Aorta (tissue), 5 donors: ENCODE measurements around the gene ATXN1. TPM values are rescaled to one million over a fixed set of nuclear protein-coding genes. Genes with fewer than 3 reads are reported as not detected.
A peak's percentile ranks its signal among the peaks of the same experiment; 100 is the strongest.

Experiments
- ATAC-seq: fragments of 200-7000 bp; cut with Tn5 transposase; one replicate; pipeline ENCODE4 v1.9.1; 2022; ENCODE audit warnings: moderate library complexity; ENCODE audit not compliant: low FRiP score
- DNase-seq, 2 donors: peaks; one replicate each; pipeline ENCODE4 v3.0.0-alpha.2; 2020
- H3K27ac ChIP-seq, 2 donors: one replicate each; pipeline ENCODE4 v1.5.1; 2013; ENCODE audit warnings: low read length in 2 of 2, mild to moderate bottlenecking in 2 of 2, moderate library complexity in 2 of 2, control low read depth in 1 of 2, inconsistent platforms in 1 of 2, low read depth in 1 of 2
- H3K27me3 ChIP-seq, 2 donors: one replicate each; pipeline ENCODE4 v1.6.1; 2013; ENCODE audit warnings: control low read depth in 1 of 2, low read length in 1 of 2, mild to moderate bottlenecking in 1 of 2, moderate library complexity in 1 of 2; ENCODE audit not compliant: insufficient read depth in 2 of 2, control insufficient read depth in 1 of 2
- H3K36me3 ChIP-seq, 2 donors: one replicate each; pipeline ENCODE4 v1.6.1; 2013; ENCODE audit warnings: control low read depth in 1 of 2, low read length in 1 of 2, mild to moderate bottlenecking in 1 of 2; ENCODE audit not compliant: insufficient read depth in 2 of 2, control insufficient read depth in 1 of 2
- H3K4me1 ChIP-seq, 2 donors: one replicate each; pipeline ENCODE4 v1.6.1; 2013; ENCODE audit warnings: low read length in 2 of 2, control low read depth in 1 of 2, mild to moderate bottlenecking in 1 of 2, moderate library complexity in 1 of 2; ENCODE audit not compliant: insufficient read depth in 2 of 2, control insufficient read depth in 1 of 2
- H3K4me3 ChIP-seq, 2 donors: one replicate each; pipeline ENCODE4 v1.5.1; 2013; ENCODE audit warnings: low read length in 2 of 2, control low read depth in 1 of 2, mild to moderate bottlenecking in 1 of 2
- H3K9me3 ChIP-seq: one replicate; pipeline ENCODE4 v1.6.1; 2013; ENCODE audit warnings: mild to moderate bottlenecking, low read length; ENCODE audit not compliant: control insufficient read depth
- WGBS, 2 donors: extraction: QIAGEN DNeasy Blood & Tissue Kit; methylation state at CpG; one replicate each; pipeline ENCODE4 v1.1.7; 2013; 5-methylcytosine and 5-hydroxymethylcytosine counted together
- intact Hi-C, 2 donors: fragments of 100-400 bp; cut with DNase I; formaldehyde crosslinking; loops; one replicate each; pipeline versions ENCODE4 v1.14.2 to v1.15.0; 2022
- polyA plus RNA-seq, 2 donors: library from polyadenylated mRNA; stranded (reverse); fragments of 200-250 nt; gene quantifications; one replicate each; pipeline ENCODE4 v1.2.3, GENCODE V29; 2013
- total RNA-seq, 2 donors: library from RNA; stranded (reverse); fragmentation: NEBNext Ultra II Directional; extraction: Animal tissue kit (Norgen Biotek cat#: 25700); gene quantifications; one replicate each; pipeline ENCODE4 v1.2.1, GENCODE V29; 2021
- donor health status: healthy with polysubstance abuse.
- donor health status: Bipolar disorder and iron deficiency.
- donor health status: DM: no; HTN: no; CAD: no.
- donor health status: DM: no; HTN: no; CAD: no.
- donor health status: DM: yes; HTN: yes; CAD: no.

The ATXN1 gene
- total and polyA plus RNA-seq, 4 donors: 11.5 to 85.5 (median 45.8) TPM

GRCh38 chr6:16753341-16753740 lies 7.9 kb downstream of the ATXN1 start:
- DNase-seq (no peak), ATAC-seq (no peak)
- Histone ChIP-seq H3K4me1 (peaks cover 0 to 9% of the 10 kb centered on the region in 2 donors), H3K27ac (no peak overlapping the region), H3K9me3 (no peaks in the 10 kb centered on the region), H3K4me3 (no peak overlapping the region), H3K36me3 (peaks cover 0 to 2% of the 10 kb centered on the region in 2 donors), H3K27me3 (no peaks in the 10 kb centered on the region)
- 81 to 87% methylated on average over 4 of the region's 4 CpGs for WGBS, 2 donors
- intact Hi-C loops: loop anchor here in 1 of 2 donors (10.0 kb wide), 1 partner anchor 49 kb away; no protein-coding TSS in a partner anchor

GRCh38 chr6:16752206-16752866 lies 8.9 kb downstream of the ATXN1 start:
- Histone ChIP-seq H3K27ac (no peak overlapping the region), H3K9me3 (no peaks in the 10 kb centered on the region), H3K4me3 (no peak overlapping the region), H3K4me1 (peaks cover 3 to 13% of the 10 kb centered on the region in 2 donors), H3K36me3 (peaks cover 0 to 5% of the 10 kb centered on the region in 2 donors), H3K27me3 (no peaks in the 10 kb centered on the region)
- DNase-seq (no peak), ATAC-seq (peak; percentile 66)
- WGBS, 2 donors: 69 to 70% methylated on average over 4 of the region's 4 CpGs
- intact Hi-C loops: loop anchor here in 1 of 2 donors (10.0 kb wide), 1 partner anchor 48 kb away; no protein-coding TSS in a partner anchor

GRCh38 chr6:16751251-16751946 lies 9.9 kb downstream of the ATXN1 start:
- ATAC-seq (no peak), DNase-seq (no peak)
- Histone ChIP-seq H3K9me3 (no peaks in the 10 kb centered on the region), H3K4me3 (no peak overlapping the region), H3K27ac (no peak overlapping the region), H3K27me3 (no peaks in the 10 kb centered on the region), H3K4me1 (peaks cover 7 to 13% of the 10 kb centered on the region in 2 donors), H3K36me3 (peaks cover 0 to 5% of the 10 kb centered on the region in 2 donors)
- WGBS, 2 donors: 83 to 88% methylated on average over 2 of the region's 2 CpGs
- intact Hi-C loops: loop anchor here in 1 of 2 donors (10.0 kb wide), 1 partner anchor 47 kb away; no protein-coding TSS in a partner anchor

GRCh38 chr6:16750566-16750965 lies 10.7 kb downstream of the ATXN1 start:
- peaks cover 7 to 13% of the 10 kb centered on the region in 2 donors for H3K4me1 ChIP-seq

GRCh38 chr6:16749516-16750485 lies 11.5 kb downstream of the ATXN1 start:
- Histone ChIP-seq H3K27ac (no peak overlapping the region), H3K36me3 (peaks cover 0 to 5% of the 10 kb centered on the region in 2 donors), H3K4me1 (peaks cover 7 to 10% of the 10 kb centered on the region in 2 donors), H3K27me3 (no peaks in the 10 kb centered on the region), H3K4me3 (no peak overlapping the region), H3K9me3 (no peaks in the 10 kb centered on the region)
- 79 to 87% methylated on average over 10 of the region's 10 CpGs for WGBS, 2 donors
- intact Hi-C loops: loop anchor here in 1 of 2 donors (10.0 kb wide), 1 partner anchor 45 kb away; no protein-coding TSS in a partner anchor
- DNase-seq (no peak), ATAC-seq (no peak)

More at GRCh38 chr6:16750566-16750965, 10.7 kb downstream of the ATXN1 start:
- no peaks in the 10 kb centered on the region for H3K27me3 ChIP-seq
- H3K36me3 ChIP-seq: peaks cover 0 to 5% of the 10 kb centered on the region in 2 donors
- ATAC-seq (no peak), DNase-seq (no peak)
- no peak overlapping the region for H3K4me3 ChIP-seq
- intact Hi-C loops: loop anchor here in 1 of 2 donors (10.0 kb wide), 1 partner anchor 46 kb away; no protein-coding TSS in a partner anchor
- H3K9me3 ChIP-seq: no peaks in the 10 kb centered on the region
- 78 to 88% methylated on average over 5 of the region's 5 CpGs for WGBS, 2 donors
- H3K27ac ChIP-seq: no peak overlapping the region

GRCh38 chr6:16748025-16748319 lies 13.3 kb downstream of the ATXN1 start:
- peaks cover 5 to 7% of the 10 kb centered on the region in 2 donors for H3K4me1 ChIP-seq
- no peak overlapping the region for H3K27ac ChIP-seq
- H3K27me3 ChIP-seq: no peaks in the 10 kb centered on the region
- no peak for ATAC-seq
- 11 to 23% methylated on average over 2 of the region's 2 CpGs for WGBS, 2 donors
- H3K36me3 ChIP-seq: peaks cover 0 to 5% of the 10 kb centered on the region in 2 donors
- no peaks in the 10 kb centered on the region for H3K9me3 ChIP-seq
- intact Hi-C loops: no loop called here
- H3K4me3 ChIP-seq: no peak overlapping the region
- no peak for DNase-seq

- Histone ChIP-seq H3K4me1 (peaks cover 5 to 7% of the 10 kb centered on the region in 2 donors), H3K27me3 (no peaks in the 10 kb centered on the region), H3K9me3 (no peaks in the 10 kb centered on the region), H3K36me3 (peaks cover 0 to 5% of the 10 kb centered on the region in 2 donors), H3K27ac (no peak overlapping the region), H3K4me3 (no peak overlapping the region)
- ATAC-seq: peak; percentile 64
- intact Hi-C loops: no loop called here
- DNase-seq: no peak
- 28 to 43% methylated on average over 13 of the region's 13 CpGs for WGBS, 2 donors
Observed at GRCh38 chr6:16747232-16748024, 13.8 kb downstream of the ATXN1 start.
